GM10847 (cell line): ENCODE results near the gene SPRYD4.

Experiments
- POLR2A ChIP-seq: IDR thresholded peaks from 2 replicates; pipeline ENCODE4 v1.6.1; 2011; ENCODE audit not compliant: insufficient read length; ENCODE audit errors: extremely low read depth

The SPRYD4 gene

GRCh38 chr12:56461235-56462159 is 6.9 kb upstream of the SPRYD4 start:
- TF ChIP-seq POLR2A: no peak

- TF ChIP-seq POLR2A: no peak
These were observed 5.8 kb upstream of the SPRYD4 start for GRCh38 chr12:56462565-56462964.

GRCh38 chr12:56469007-56469930 is 891 bp downstream of the SPRYD4 start:
- no peak for TF ChIP-seq POLR2A

- no peak for TF ChIP-seq POLR2A
These were observed 6.0 kb downstream of the SPRYD4 start for GRCh38 chr12:56474389-56474788.

GRCh38 chr12:56476143-56476542 is 7.8 kb downstream of the SPRYD4 start:
- no peak for TF ChIP-seq POLR2A

GRCh38 chr12:56476972-56477432 is 8.6 kb downstream of the SPRYD4 start:
- no peak for TF ChIP-seq POLR2A

GRCh38 chr12:56477521-56478225 is 9.3 kb downstream of the SPRYD4 start:
- TF ChIP-seq POLR2A: no peak

GRCh38 chr12:56479625-56480024 is 11.2 kb downstream of the SPRYD4 start:
- no peak for TF ChIP-seq POLR2A

GRCh38 chr12:56484566-56484965 is 16.2 kb downstream of the SPRYD4 start:
- no peak for TF ChIP-seq POLR2A

- TF ChIP-seq POLR2A: no peak
These were observed 18.3 kb downstream of the SPRYD4 start for GRCh38 chr12:56486694-56487093.

- TF ChIP-seq POLR2A: no peak
These were observed 19.2 kb downstream of the SPRYD4 start for GRCh38 chr12:56487448-56488040.

- no peak for TF ChIP-seq POLR2A
These were observed 19.9 kb downstream of the SPRYD4 start, which contains the start of gene GLS2 for GRCh38 chr12:56488041-56488955. GLS2 (minus strand) TSS chr12:56488161; CDS start chr12:56488118, 43 bp downstream.

GRCh38 chr12:56490360-56490759 is 22.0 kb downstream of the SPRYD4 start:
- no peak for TF ChIP-seq POLR2A
